ENCODE results near the gene SNX22. TPM values are rescaled to one million over a fixed set of nuclear protein-coding genes. Genes with fewer than 3 reads are reported as not detected.

SNX22 gene
- total RNA-seq, 2 experiments from 2014 or later, result 0.47 to 0.58 TPM

DNA sequence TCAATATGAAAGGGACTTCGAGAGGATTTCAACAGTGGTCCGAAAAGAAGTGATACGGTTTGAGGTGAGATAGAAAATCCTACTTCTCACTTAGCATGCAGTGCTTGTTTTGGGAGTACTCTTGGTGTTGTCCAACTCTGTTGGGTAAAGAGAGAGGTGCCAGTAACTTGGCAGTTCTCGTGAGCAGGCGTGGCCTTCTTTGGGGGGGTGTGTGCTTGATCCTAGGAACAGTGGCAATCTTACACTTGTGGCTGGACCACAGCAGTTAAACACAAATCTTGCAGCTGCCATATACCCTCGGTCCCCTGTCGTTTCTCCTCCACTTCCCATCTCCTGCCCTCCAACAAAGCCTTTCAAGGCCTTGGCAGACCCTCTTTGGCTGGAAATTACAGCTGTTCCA, 15.2 kb upstream of the SNX22 start:
- no peaks in the 10 kb centered on the region for H3K9me3 Mint-ChIP-seq (ENCODE audit: insufficient read depth)
- peaks cover 30% of the 10 kb centered on the region for H3K36me3 Mint-ChIP-seq (ENCODE audit: low read depth)
- ChIA-PET POLR2A (no interaction called here), CTCF (interaction anchor here (0.6 kb wide), 1 partner anchor 28 kb away, joined by 3 read pairs; no protein-coding TSS in a partner anchor)
- H3K4me3 Mint-ChIP-seq, result no peak overlapping the region
- DNase-seq (no peak), ATAC-seq (no peak)
- H3K4me1 Mint-ChIP-seq (ENCODE audit: low read depth), result no peaks in the 10 kb centered on the region
- H3K27me3 Mint-ChIP-seq (ENCODE audit: low read depth), result no peaks in the 10 kb centered on the region
- no peak overlapping the region for H3K27ac Mint-ChIP-seq

GRCh38 chr15:64137226-64137833, 14.2 kb upstream of the SNX22 start:
- H3K4me1 Mint-ChIP-seq (ENCODE audit: low read depth), result no peaks in the 10 kb centered on the region
- CTCF ChIA-PET, result interaction anchor here (1.4 kb wide), 1 partner anchor 12 kb away, joined by 3 read pairs; no protein-coding TSS in a partner anchor
- H3K9me3 Mint-ChIP-seq (ENCODE audit: insufficient read depth), result no peaks in the 10 kb centered on the region
- DNase-seq (no peak), ATAC-seq (no peak)
- H3K36me3 Mint-ChIP-seq (ENCODE audit: low read depth), result peaks cover 21% of the 10 kb centered on the region
- no peak overlapping the region for H3K4me3 Mint-ChIP-seq
- no peaks in the 10 kb centered on the region for H3K27me3 Mint-ChIP-seq (ENCODE audit: low read depth)
- H3K27ac Mint-ChIP-seq, result no peak overlapping the region
- POLR2A ChIA-PET, result no interaction called here

GRCh38 chr15:64138331-64138941, 13.1 kb upstream of the SNX22 start:
- no peaks in the 10 kb centered on the region for H3K9me3 Mint-ChIP-seq (ENCODE audit: insufficient read depth)

GRCh38 chr15:64141798-64142512, 9.6 kb upstream of the SNX22 start:
- no peak overlapping the region for H3K27ac Mint-ChIP-seq

More at GRCh38 chr15:64138331-64138941, 13.1 kb upstream of the SNX22 start:
- Mint-ChIP-seq H3K4me3 (no peak overlapping the region), H3K4me1 (ENCODE audit: low read depth) (no peaks in the 10 kb centered on the region), H3K27ac (no peak overlapping the region), H3K36me3 (ENCODE audit: low read depth) (peaks cover 16% of the 10 kb centered on the region), H3K27me3 (ENCODE audit: low read depth) (no peaks in the 10 kb centered on the region)
- no peak for ATAC-seq
- POLR2A ChIA-PET, result no interaction called here
- no peak for DNase-seq
- CTCF ChIA-PET, result interaction anchor here (1.4 kb wide), 1 partner anchor 11 kb away, joined by 3 read pairs; no protein-coding TSS in a partner anchor

DNA sequence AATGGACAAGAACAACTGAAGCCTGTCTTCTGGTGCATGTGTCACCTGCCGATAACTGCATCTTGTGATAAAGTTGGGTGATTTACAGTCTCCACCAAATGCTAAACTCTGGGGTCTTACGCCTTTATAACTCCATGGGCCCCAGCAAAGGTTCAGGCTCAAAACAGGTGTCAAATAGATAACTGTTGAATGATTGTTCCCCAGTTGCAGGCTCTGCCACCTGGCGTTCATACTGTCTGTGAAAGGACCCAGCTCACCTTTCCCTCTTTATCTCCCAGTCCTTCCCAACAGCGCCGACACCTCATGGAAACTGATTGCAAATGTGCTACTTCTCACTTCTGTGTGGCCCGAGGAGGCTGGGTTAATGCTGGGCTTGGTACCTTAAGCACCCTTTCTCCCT, 8.3 kb upstream of the SNX22 start:
- Mint-ChIP-seq H3K4me3 (no peak overlapping the region), H3K9me3 (ENCODE audit: insufficient read depth) (no peaks in the 10 kb centered on the region), H3K27me3 (ENCODE audit: low read depth) (no peaks in the 10 kb centered on the region), H3K36me3 (ENCODE audit: low read depth) (peaks cover 6% of the 10 kb centered on the region), H3K4me1 (ENCODE audit: low read depth) (no peaks in the 10 kb centered on the region), H3K27ac (no peak overlapping the region)
- POLR2A ChIA-PET, result no interaction called here
- no peak for DNase-seq
- CTCF ChIA-PET, result interaction anchor here (3.5 kb wide), 1 partner anchor 10 kb away, joined by 18 read pairs; no protein-coding TSS in a partner anchor
- no peak for ATAC-seq

More at GRCh38 chr15:64141798-64142512, 9.6 kb upstream of the SNX22 start:
- Mint-ChIP-seq H3K9me3 (ENCODE audit: insufficient read depth) (no peaks in the 10 kb centered on the region), H3K27me3 (ENCODE audit: low read depth) (no peaks in the 10 kb centered on the region), H3K4me1 (ENCODE audit: low read depth) (no peaks in the 10 kb centered on the region), H3K36me3 (ENCODE audit: low read depth) (peaks cover 8% of the 10 kb centered on the region), H3K4me3 (no peak overlapping the region)
- POLR2A ChIA-PET, result interaction anchor here (1.4 kb wide), 1 partner anchor 10 kb away, joined by 3 read pairs; no protein-coding TSS in a partner anchor
- ATAC-seq (no peak), DNase-seq (no peak)
- CTCF ChIA-PET, result interaction anchor here (2.9 kb wide), 1 partner anchor 10 kb away, joined by 12 read pairs; the partner anchor contains the start of gene SNX22

DNA sequence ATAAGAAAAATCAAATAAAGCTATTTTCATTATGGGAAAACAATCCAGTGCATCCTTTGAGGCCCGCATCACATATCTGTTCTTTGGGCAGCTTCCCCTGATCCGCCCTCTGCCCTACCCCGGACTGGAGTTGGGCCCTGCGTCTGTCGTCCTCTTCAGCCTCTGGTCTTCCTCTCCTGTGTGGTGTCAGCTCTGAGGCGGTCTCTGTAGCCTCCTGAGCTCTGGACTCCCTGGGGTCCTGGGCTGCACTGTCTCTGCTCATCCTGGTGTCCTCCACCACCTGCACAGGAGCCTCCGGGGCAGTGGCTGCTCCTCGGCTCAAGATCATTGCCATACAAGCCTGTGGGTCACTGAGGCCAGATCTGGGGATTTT, 7.4 kb upstream of the SNX22 start:
- ATAC-seq (no peak), DNase-seq (no peak)
- Mint-ChIP-seq H3K4me3 (no peak overlapping the region), H3K27ac (no peak overlapping the region), H3K4me1 (ENCODE audit: low read depth) (no peaks in the 10 kb centered on the region), H3K36me3 (ENCODE audit: low read depth) (peaks cover 6% of the 10 kb centered on the region), H3K9me3 (ENCODE audit: insufficient read depth) (no peaks in the 10 kb centered on the region), H3K27me3 (ENCODE audit: low read depth) (no peaks in the 10 kb centered on the region)
- POLR2A ChIA-PET, result no interaction called here
- CTCF ChIA-PET, result interaction anchor here (1.7 to 3.5 kb wide), 2 partner anchors 9 to 75 kb away, joined by 3 to 18 read pairs; no protein-coding TSS in a partner anchor

- Mint-ChIP-seq H3K4me3 (no peak overlapping the region), H3K36me3 (ENCODE audit: low read depth) (peaks cover 6% of the 10 kb centered on the region), H3K4me1 (ENCODE audit: low read depth) (peaks cover 5% of the 10 kb centered on the region), H3K9me3 (ENCODE audit: insufficient read depth) (no peaks in the 10 kb centered on the region), H3K27ac (no peak overlapping the region), H3K27me3 (ENCODE audit: low read depth) (no peaks in the 10 kb centered on the region)
- CTCF ChIA-PET, result interaction anchor here (1.1 to 3.5 kb wide), 4 partner anchors 9 to 535 kb away, joined by 3 to 18 read pairs (median 4); no protein-coding TSS in a partner anchor
- no peak for ATAC-seq
- POLR2A ChIA-PET, result no interaction called here
- DNase-seq, result no peak
Observed at GRCh38 chr15:64144565-64145281, 6.8 kb upstream of the SNX22 start.

GRCh38 chr15:64146041-64146440, 5.5 kb upstream of the SNX22 start:
- no peaks in the 10 kb centered on the region for H3K9me3 Mint-ChIP-seq (ENCODE audit: insufficient read depth)
- CTCF ChIA-PET, result interaction anchor here (1.1 to 3.5 kb wide), 3 partner anchors 7 to 536 kb away, joined by 3 to 18 read pairs (median 5); no protein-coding TSS in a partner anchor
- no peaks in the 10 kb centered on the region for H3K27me3 Mint-ChIP-seq (ENCODE audit: low read depth)
- POLR2A ChIA-PET, result no interaction called here
- no peak overlapping the region for H3K27ac Mint-ChIP-seq
- ATAC-seq (no peak), DNase-seq (no peak)
- peaks cover 6% of the 10 kb centered on the region for H3K36me3 Mint-ChIP-seq (ENCODE audit: low read depth)
- H3K4me1 Mint-ChIP-seq (ENCODE audit: low read depth), result peaks cover 18% of the 10 kb centered on the region
- H3K4me3 Mint-ChIP-seq, result no peak overlapping the region

- Mint-ChIP-seq H3K4me3 (no peak overlapping the region), H3K27me3 (ENCODE audit: low read depth) (no peaks in the 10 kb centered on the region), H3K36me3 (ENCODE audit: low read depth) (peaks cover 6% of the 10 kb centered on the region), H3K27ac (no peak overlapping the region), H3K4me1 (ENCODE audit: low read depth) (peaks cover 19% of the 10 kb centered on the region), H3K9me3 (ENCODE audit: insufficient read depth) (no peaks in the 10 kb centered on the region)
- ATAC-seq (no peak), DNase-seq (no peak)
- POLR2A ChIA-PET, result no interaction called here
- CTCF ChIA-PET, result interaction anchor here (1.8 kb wide), 1 partner anchor 537 kb away, joined by 5 read pairs; no protein-coding TSS in a partner anchor
Observed at GRCh38 chr15:64146520-64146884, 5.0 kb upstream of the SNX22 start.

GRCh38 chr15:64146885-64147681, 4.4 kb upstream of the SNX22 start:
- peaks cover 6% of the 10 kb centered on the region for H3K36me3 Mint-ChIP-seq (ENCODE audit: low read depth)
- ChIA-PET POLR2A (interaction anchor here (0.8 kb wide), 1 partner anchor 8 kb away, joined by 3 read pairs; no protein-coding TSS in a partner anchor), CTCF (no interaction called here)
- H3K4me1 Mint-ChIP-seq (ENCODE audit: low read depth), result peaks cover 19% of the 10 kb centered on the region
- H3K27me3 Mint-ChIP-seq (ENCODE audit: low read depth), result no peaks in the 10 kb centered on the region
- H3K27ac Mint-ChIP-seq, result no peak overlapping the region
- no peak overlapping the region for H3K4me3 Mint-ChIP-seq
- H3K9me3 Mint-ChIP-seq (ENCODE audit: insufficient read depth), result no peaks in the 10 kb centered on the region
- ATAC-seq (no peak), DNase-seq (no peak)

- POLR2A ChIA-PET, result interaction anchor here (0.9 kb wide), 1 partner anchor 14 kb away, joined by 3 read pairs; the partner anchor contains the start of gene PPIB
- Mint-ChIP-seq H3K9me3 (ENCODE audit: insufficient read depth) (no peaks in the 10 kb centered on the region), H3K27ac (no peak overlapping the region), H3K4me1 (ENCODE audit: low read depth) (peaks cover 27% of the 10 kb centered on the region), H3K27me3 (ENCODE audit: low read depth) (no peaks in the 10 kb centered on the region), H3K4me3 (no peak overlapping the region), H3K36me3 (ENCODE audit: low read depth) (peaks cover 4% of the 10 kb centered on the region)
- DNase-seq (no peak), ATAC-seq (no peak)
- CTCF ChIA-PET, result interaction anchor here (0.7 to 1.2 kb wide), 2 partner anchors 49 to 80 kb away, joined by 3 to 4 read pairs; no protein-coding TSS in a partner anchor
Observed at GRCh38 chr15:64148168-64148567, 3.4 kb upstream of the SNX22 start.

All from activated CD8-positive, alpha-beta T cell treated with anti-CD3 and anti-CD28 coated beads, Interleukin-2, amount 10 ng/mL, durations not matched to agents 7 days and 5 days (primary cell).